HG03064 (cell line): ENCODE results near the gene MMAB.

Experiments used
- ATAC-seq: cut with Tn5 transposase; IDR thresholded peaks from one replicate; pipeline ENCODE4 v1.9.1; 2021; ENCODE audit warnings: low read depth; ENCODE audit not compliant: unreplicated experiment

Gene MMAB

GRCh38 chr12:109519787-109520186 lies 53.5 kb downstream of the MMAB start:
- ATAC-seq: no peak

DNA sequence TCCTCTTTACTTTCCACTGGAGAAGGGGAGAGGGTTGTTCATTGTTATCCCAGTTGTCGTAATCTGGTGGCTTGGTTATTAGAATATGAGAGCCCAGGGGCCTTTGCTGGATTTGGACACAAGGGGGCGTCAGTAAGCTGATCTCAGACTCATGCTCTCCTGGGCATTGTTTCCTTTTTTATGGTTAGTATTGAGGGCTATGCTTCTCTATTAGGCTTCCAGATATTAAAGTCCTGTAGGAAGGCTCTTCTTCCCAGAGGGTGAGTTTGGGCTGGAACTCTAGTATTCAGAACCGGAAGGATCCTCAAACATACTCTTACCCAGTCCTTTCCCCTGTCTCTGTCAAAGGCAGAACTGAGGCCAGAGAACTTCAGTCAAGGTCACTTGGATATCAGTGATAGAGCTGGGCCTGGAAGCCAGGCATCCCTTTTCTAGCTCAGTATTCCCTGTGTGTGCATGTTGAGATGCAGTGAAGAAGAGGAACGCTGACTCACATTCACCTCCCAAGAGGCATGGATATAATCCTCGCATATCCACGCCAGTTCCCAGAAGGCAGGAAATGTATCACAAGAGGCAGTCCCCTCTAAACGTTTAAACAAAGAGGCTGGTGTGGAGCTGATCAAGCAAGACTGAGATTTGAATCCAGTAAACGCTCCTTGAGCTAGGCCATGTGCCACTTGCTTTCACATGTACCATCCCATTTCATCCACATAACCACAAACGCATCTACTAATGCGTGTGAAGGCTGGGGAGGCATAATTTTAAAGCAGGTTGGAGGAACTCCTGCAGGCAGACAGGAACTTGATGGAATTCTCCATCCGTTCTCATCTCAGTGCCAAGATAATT lies 54.3 kb downstream of the MMAB start:
- no peak for ATAC-seq

GRCh38 chr12:109517619-109518018 lies 55.7 kb downstream of the MMAB start:
- ATAC-seq: no peak

GRCh38 chr12:109513977-109514376 lies 59.3 kb downstream of the MMAB start:
- no peak for ATAC-seq

DNA sequence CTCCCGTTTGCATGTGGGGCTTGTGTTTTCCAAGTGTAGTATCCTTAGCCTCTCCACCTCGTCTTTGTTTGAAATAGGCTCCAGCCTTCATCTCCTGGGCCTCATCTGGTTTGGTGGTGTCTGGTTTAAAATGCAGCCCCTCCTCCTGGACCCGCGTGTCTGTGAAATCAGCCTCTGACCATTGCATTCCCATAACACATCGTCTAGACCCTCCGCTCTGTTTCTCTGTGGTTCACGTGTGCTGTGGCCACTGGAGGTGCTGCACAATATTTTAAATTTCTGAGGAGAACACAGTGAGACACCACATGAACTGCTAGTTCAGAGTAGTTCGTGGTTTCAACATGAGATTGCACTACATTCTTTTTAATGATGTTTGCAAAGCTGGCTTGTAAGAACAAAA lies 60.3 kb downstream of the MMAB start:
- ATAC-seq: no peak

DNA sequence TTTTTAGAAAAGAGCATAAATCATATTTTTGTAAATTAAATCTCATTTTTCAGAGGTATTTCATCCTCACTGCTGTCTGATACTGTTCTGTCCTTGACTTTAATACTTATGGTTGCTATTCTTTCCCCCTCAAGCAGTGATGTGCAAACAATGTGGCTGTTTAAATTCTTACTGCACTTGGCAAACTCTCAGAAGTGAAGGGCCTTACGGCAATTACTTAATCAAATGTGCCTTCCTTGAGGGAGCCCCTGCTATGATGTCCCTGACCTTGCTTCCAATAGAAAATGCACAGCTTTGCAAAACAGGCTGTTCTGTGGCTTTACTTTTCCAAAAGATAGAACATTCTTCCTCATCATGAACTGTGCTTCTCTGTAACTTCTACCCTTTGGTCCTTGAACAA lies 60.7 kb downstream of the MMAB start:
- no peak for ATAC-seq

- no peak for ATAC-seq
Observed at GRCh38 chr12:109510196-109510595, 63.1 kb downstream of the MMAB start.

DNA sequence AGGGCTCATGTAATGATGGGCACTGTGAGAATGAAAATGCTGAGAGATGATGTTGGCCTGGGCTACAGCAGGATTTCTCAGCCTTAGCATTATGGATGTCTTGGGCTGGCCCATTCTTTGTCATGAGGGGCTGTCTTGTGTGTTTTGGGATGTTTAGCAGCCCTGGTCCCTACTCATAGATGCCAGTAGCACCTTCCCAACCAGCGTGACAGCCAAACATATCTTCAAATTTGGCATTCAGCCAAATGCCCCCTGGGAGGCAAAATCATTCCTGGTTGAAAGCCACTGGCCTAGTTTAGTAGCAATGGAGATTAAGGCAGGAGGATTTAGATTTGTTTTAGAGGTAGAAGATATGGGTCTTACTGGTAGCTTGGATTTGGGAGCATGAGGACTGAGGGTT lies 69.2 kb downstream of the MMAB start:
- no peak for ATAC-seq
